Heart right ventricle (tissue), 16 donors: Measurements from ENCODE around the gene MAD2L2. TPM values are rescaled to one million over a fixed set of nuclear protein-coding genes. Genes with fewer than 3 reads are reported as not detected.

Experiments
- ATAC-seq, 8 donors: fragments of 200-7000 bp; cut with Tn5 transposase; one replicate each; pipeline ENCODE4 v1.9.1; 2020; ENCODE audit warnings: mild to moderate bottlenecking in 8 of 8, moderate library complexity in 8 of 8, moderate number of reproducible peaks in 1 of 8
- DNase-seq, 2 donors: peaks; one replicate each; pipeline ENCODE4 v3.0.0-alpha.2; 2020
- H3K27ac ChIP-seq, 10 donors: fragments of 200-600 bp; sonication (generic) in 2 of 10; one replicate each; pipeline versions ENCODE4 v1.5.0 to v1.8.0; 2020 to 2022; ENCODE audit warnings: mild to moderate bottlenecking in 3 of 10
- H3K27me3 ChIP-seq, 7 donors: fragments of 200-600 bp; one replicate each; pipeline ENCODE4 v1.8.0; 2021 to 2022; ENCODE audit warnings: mild to moderate bottlenecking in 2 of 7
- H3K36me3 ChIP-seq, 9 donors: fragments of 200-600 bp; sonication (generic) in 1 of 9; one replicate each; pipeline versions ENCODE4 v1.5.0 to v1.8.0; 2020 to 2022; ENCODE audit warnings: mild to moderate bottlenecking in 2 of 9
- H3K4me1 ChIP-seq, 9 donors: fragments of 200-600 bp; sonication (generic) in 1 of 9; one replicate each; pipeline versions ENCODE4 v1.5.0 to v1.8.0; 2020 to 2022; ENCODE audit warnings: mild to moderate bottlenecking in 4 of 9
- H3K4me3 ChIP-seq, 10 donors: fragments of 200-600 bp; sonication (generic) in 2 of 10; one replicate each; pipeline versions ENCODE4 v1.5.0 to v1.8.0; 2020 to 2022; ENCODE audit warnings: mild to moderate bottlenecking in 7 of 10, moderate library complexity in 2 of 10
- H3K9me3 ChIP-seq, 11 donors: fragments of 200-600 bp in 10 of 11; sonication (generic) in 2 of 11; one replicate each; pipeline versions ENCODE4 v1.5.0 to v1.8.0; 2013 to 2022; ENCODE audit warnings: mild to moderate bottlenecking in 2 of 11, control low read depth in 1 of 11, moderate library complexity in 1 of 11
- CTCF ChIP-seq, 9 donors: fragments of 200-600 bp; sonication (generic) in 2 of 9; IDR thresholded peaks; one replicate each; pipeline versions ENCODE4 v1.5.0 to v1.8.0; 2021 to 2022; ENCODE audit warnings: antibody characterized with exemption in 9 of 9, mild to moderate bottlenecking in 5 of 9, moderate library complexity in 1 of 9
- WGBS, 2 donors: extraction: QIAGEN DNeasy Blood & Tissue Kit; methylation state at CpG; one replicate each; pipeline ENCODE4 v1.1.7; 2013; ENCODE audit warnings: inconsistent platforms in 1 of 2; 5-methylcytosine and 5-hydroxymethylcytosine counted together
- intact Hi-C, 10 donors: fragments of 100-400 bp; cut with DNase I; formaldehyde crosslinking; loops; one replicate each; pipeline versions ENCODE4 v1.11.1 to v1.14.2; 2022
- polyA plus RNA-seq, 2 donors: library from polyadenylated mRNA; stranded (reverse); fragments of 200-250 nt; gene quantifications; one replicate each; pipeline ENCODE4 v1.2.3, GENCODE V29; 2013
- total RNA-seq, 10 donors: library from RNA; stranded (reverse); fragmentation: NEBNext Ultra II Directional in 3 of 10; extraction: Animal tissue kit (Norgen Biotek cat#: 25700) in 3 of 10; gene quantifications; one replicate each; pipeline versions ENCODE4 v1.2.1 to v1.2.4, GENCODE V29; 2021 to 2023
- donor health status: Arrhythmogenic right ventricular cardiomyopathy.
- donor health status: ischemic (EF 13 %, LVEDD 7.1; RV severe dilation, severe dysfunction).
- donor health status: healthy with polysubstance abuse.
- donor health status: DM: no; HTN: yes; CAD: no.
- donor health status: DM: no; HTN: no; CAD: no.
- donor health status: ischemic (EF 25% LVEDD 6.9; RV normal size, moderate dysfunction).
- donor health status: ischemic (EF 25% LVEDD 5.7; RV mildly dilated, moderate dysfunction).
- donor health status: healthy.
- donor health status: DM: yes; HTN: yes; CAD: no.
- donor health status: Ischemic cardiomyopathy.
- donor health status: ischemic (EF 35%, LVEDD 5.7; RV mildly dilated, moderate dysfunction).
- donor health status: nonischemic (EF 11% LVEDD 7.7; RV severe dilation, severe dysfunction).
- donor health status: DM: yes; HTN: yes; CAD: no.
- donor health status: PGD.
- donor health status: ischemic (EF 29% LVEDD 5.4; RV normal size, mild dysfunction).
- donor health status: nonischemic (EF 23%, LVEDD 6.1; RV moderate dilation, normal function).

MAD2L2 gene
- total and polyA plus RNA-seq, 12 donors = 10.9 to 59.0 (median 17.0) TPM

GRCh38 chr1:11659748-11660147, 21.2 kb downstream of the MAD2L2 start:
- 80 to 86% methylated on average over 4 of the region's 4 CpGs for WGBS, 2 donors
- intact Hi-C loops = loop anchor here in 3 of 10 donors (5.0 kb wide), 1 partner anchor 58 kb away; no protein-coding TSS in a partner anchor
- no peak for TF ChIP-seq CTCF (IDR thresholded peaks at IDR 0.05)
- H3K4me3 ChIP-seq = no peak overlapping the region
- no peaks in the 10 kb centered on the region for H3K9me3 ChIP-seq
- no peak overlapping the region for H3K27ac ChIP-seq
- DNase-seq = no peak
- peaks cover 0 to 10% (median 0%) of the 10 kb centered on the region in 7 donors for H3K27me3 ChIP-seq
- ATAC-seq = no peak
- peaks cover 4 to 23% (median 16%) of the 10 kb centered on the region in 9 donors for H3K4me1 ChIP-seq
- H3K36me3 ChIP-seq = peaks cover 0 to 44% (median 3%) of the 10 kb centered on the region in 9 donors

DNA sequence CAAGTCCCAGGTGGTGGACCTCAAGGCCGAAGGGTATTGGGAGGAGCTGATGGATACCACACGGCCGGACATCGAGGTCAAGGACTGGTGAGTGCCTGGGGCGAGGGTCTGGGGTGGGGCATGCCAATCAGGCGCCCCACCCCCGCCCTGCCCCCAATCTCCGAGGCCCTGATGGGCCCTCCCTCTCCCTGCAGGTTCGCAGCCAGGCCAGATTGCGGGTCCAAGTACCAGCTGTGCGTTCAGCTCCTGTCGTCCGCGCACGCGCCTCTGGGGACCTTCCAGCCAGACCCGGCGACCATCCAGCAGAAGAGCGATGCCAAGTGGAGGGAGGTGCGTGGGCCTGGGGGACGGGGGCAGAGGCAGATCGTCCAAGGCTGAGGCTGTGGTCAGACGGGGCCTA, 22.4 kb downstream of the MAD2L2 start:
- H3K4me3 ChIP-seq = no peak overlapping the region
- intact Hi-C loops = no loop called here
- no peaks in the 10 kb centered on the region for H3K9me3 ChIP-seq
- H3K27ac ChIP-seq = no peak overlapping the region
- H3K4me1 ChIP-seq = peaks cover 4 to 24% (median 15%) of the 10 kb centered on the region in 9 donors
- no peak for DNase-seq
- peaks cover 0 to 44% (median 3%) of the 10 kb centered on the region in 9 donors for H3K36me3 ChIP-seq
- peaks cover 0 to 20% (median 0%) of the 10 kb centered on the region in 7 donors for H3K27me3 ChIP-seq
- no peak for ATAC-seq
- TF ChIP-seq CTCF (IDR thresholded peaks at IDR 0.05) = no peak
- 85 to 87% methylated on average over 23 of the region's 23 CpGs for WGBS, 2 donors

- Histone ChIP-seq H3K27ac (no peak overlapping the region), H3K9me3 (no peaks in the 10 kb centered on the region), H3K4me1 (peaks cover 4 to 19% (median 15%) of the 10 kb centered on the region in 9 donors), H3K4me3 (no peak overlapping the region), H3K36me3 (peaks cover 0 to 44% (median 3%) of the 10 kb centered on the region in 9 donors), H3K27me3 (peaks cover 0 to 21% (median 0%) of the 10 kb centered on the region in 7 donors)
- intact Hi-C loops = no loop called here
- DNase-seq (no peak), ATAC-seq (no peak)
- WGBS, 2 donors = 75 to 76% methylated on average over 6 of the region's 6 CpGs
- no peak for TF ChIP-seq CTCF (IDR thresholded peaks at IDR 0.05)
Observed at GRCh38 chr1:11657654-11658053, 23.3 kb downstream of the MAD2L2 start.

GRCh38 chr1:11654939-11655808, 25.8 kb downstream of the MAD2L2 start:
- intact Hi-C loops = loop anchor here in 3 of 10 donors (5.0 kb wide), 2 partner anchors 62 to 67 kb away; no protein-coding TSS in a partner anchor

More at GRCh38 chr1:11654939-11655808, 25.8 kb downstream of the MAD2L2 start:
- DNase-seq (no peak), ATAC-seq (peak in 3 of 8 donors; percentile 7 to 9 (median 7))
- peaks cover 0 to 33% (median 7%) of the 10 kb centered on the region in 7 donors for H3K27me3 ChIP-seq
- H3K36me3 ChIP-seq = peaks cover 0 to 31% (median 3%) of the 10 kb centered on the region in 9 donors
- peaks cover 4 to 25% (median 15%) of the 10 kb centered on the region in 9 donors for H3K4me1 ChIP-seq
- no peak for TF ChIP-seq CTCF (IDR thresholded peaks at IDR 0.05)
- H3K4me3 ChIP-seq = peak overlapping the region; percentile 33 to 77 (median 66)
- H3K9me3 ChIP-seq = no peaks in the 10 kb centered on the region
- whole genome bisulfite sequencing, 2 donors = 10 to 12% methylated on average over 30 to 45 of the region's 45 CpGs
- peak overlapping the region in 4 of 10 donors; percentile 34 to 66 (median 53) for H3K27ac ChIP-seq
